ENCODE results near the gene STAT3. TPM values are rescaled to one million over a fixed set of nuclear protein-coding genes. Genes with fewer than 3 reads are reported as not detected.

Gene STAT3
- total RNA-seq, 4 donors from 2014 or later, result 88.4 to 203 (median 130) TPM

GRCh38 chr17:42406615-42407288 lies 18.5 kb upstream of the STAT3 start:
- intact Hi-C loops (cut with DNase I; ENCODE audit: low total_unique reads), result loop anchor here (1.0 to 5.0 kb wide), 6 partner anchors 18 to 178 kb away; partner anchors contain the start of genes ATP6V0A1 and STAT3
- Histone ChIP-seq H3K9me3 (no peaks in the 10 kb centered on the region), H3K27ac (peak overlapping the region; percentile 89 to 100 (median 95)), H3K36me3 (peaks cover 0 to 13% of the 10 kb centered on the region in 2 donors), H3K4me3 (peak overlapping the region in 3 of 4 donors; percentile 1 to 15 (median 3)), H3K4me1 (peaks cover 57 to 67% of the 10 kb centered on the region in 2 donors), H3K27me3 (no peaks in the 10 kb centered on the region)
- in situ Hi-C loops (cut with MboI; ENCODE audit: low sequenced_read_pairs in 4 of 4), result loop anchor here (5.0 kb wide), 1 partner anchor 84 kb away; no protein-coding TSS in a partner anchor
- ATAC-seq (no peak), DNase-seq (no peak)
- TF ChIP-seq POLR2A (IDR thresholded peaks at IDR 0.05) (no peak), CTCF (IDR thresholded peaks at IDR 0.05 in 4 of 5, conservative IDR thresholded peaks at IDR 0.05 in 1 of 5) (no peak)

GRCh38 chr17:42405963-42406495 lies 17.8 kb upstream of the STAT3 start:
- TF ChIP-seq POLR2A (IDR thresholded peaks at IDR 0.05), result no peak
- peak; percentile 90 to 95 (median 93) for TF ChIP-seq CTCF (IDR thresholded peaks at IDR 0.05 in 4 of 5, conservative IDR thresholded peaks at IDR 0.05 in 1 of 5)
- peaks cover 54 to 60% of the 10 kb centered on the region in 2 donors for H3K4me1 ChIP-seq
- peaks cover 0 to 13% of the 10 kb centered on the region in 2 donors for H3K36me3 ChIP-seq
- DNase-seq (peak; percentile 65 to 82), ATAC-seq (peak; percentile 36 to 48)
- no peaks in the 10 kb centered on the region for H3K9me3 ChIP-seq
- intact Hi-C loops (cut with DNase I; ENCODE audit: low total_unique reads), result loop anchor here (1.0 to 5.0 kb wide), 6 partner anchors 18 to 178 kb away; partner anchors contain the start of genes ATP6V0A1 and STAT3
- in situ Hi-C loops (cut with MboI; ENCODE audit: low sequenced_read_pairs in 4 of 4), result loop anchor here (5.0 kb wide), 1 partner anchor 84 kb away; no protein-coding TSS in a partner anchor
- no peaks in the 10 kb centered on the region for H3K27me3 ChIP-seq
- peak overlapping the region; percentile 89 to 100 (median 95) for H3K27ac ChIP-seq
- H3K4me3 ChIP-seq, result no peak overlapping the region

- TF ChIP-seq CTCF (IDR thresholded peaks at IDR 0.05 in 4 of 5, conservative IDR thresholded peaks at IDR 0.05 in 1 of 5), result no peak
- no peak for TF ChIP-seq POLR2A (IDR thresholded peaks at IDR 0.05)
- Histone ChIP-seq H3K9me3 (no peaks in the 10 kb centered on the region), H3K27ac (peak overlapping the region; percentile 89 to 100 (median 95)), H3K4me3 (no peak overlapping the region), H3K4me1 (peaks cover 52 to 54% of the 10 kb centered on the region in 2 donors), H3K36me3 (peaks cover 0 to 13% of the 10 kb centered on the region in 2 donors), H3K27me3 (no peaks in the 10 kb centered on the region)
- DNase-seq, result no peak
- in situ Hi-C loops (cut with MboI; ENCODE audit: low sequenced_read_pairs in 4 of 4) (loop anchor here (5.0 kb wide), 1 partner anchor 83 kb away; no protein-coding TSS in a partner anchor), intact Hi-C loops (cut with DNase I; ENCODE audit: low total_unique reads) (loop anchor here (5.0 kb wide), 2 partner anchors 52 to 112 kb away; partner anchors contain the start of gene ATP6V0A1)
- no peak for ATAC-seq
These were observed 16.8 kb upstream of the STAT3 start for GRCh38 chr17:42405076-42405475.

GRCh38 chr17:42404326-42405055 lies 16.2 kb upstream of the STAT3 start:
- DNase-seq (no peak), ATAC-seq (no peak)
- peaks cover 46 to 52% of the 10 kb centered on the region in 2 donors for H3K4me1 ChIP-seq
- TF ChIP-seq POLR2A (IDR thresholded peaks at IDR 0.05) (no peak), CTCF (IDR thresholded peaks at IDR 0.05 in 4 of 5, conservative IDR thresholded peaks at IDR 0.05 in 1 of 5) (no peak)
- peak overlapping the region; percentile 89 to 100 (median 95) for H3K27ac ChIP-seq
- in situ Hi-C loops (cut with MboI; ENCODE audit: low sequenced_read_pairs in 4 of 4), result loop anchor here (5.0 kb wide), 1 partner anchor 82 kb away; no protein-coding TSS in a partner anchor
- intact Hi-C loops (cut with DNase I; ENCODE audit: low total_unique reads), result loop anchor here (5.0 kb wide), 2 partner anchors 53 to 113 kb away; partner anchors contain the start of gene ATP6V0A1
- peaks cover 0 to 13% of the 10 kb centered on the region in 2 donors for H3K36me3 ChIP-seq
- H3K9me3 ChIP-seq, result no peaks in the 10 kb centered on the region
- H3K27me3 ChIP-seq, result no peaks in the 10 kb centered on the region
- no peak overlapping the region for H3K4me3 ChIP-seq
